AG10803 (cell line): Measurements from ENCODE around the gene OR8I2.
"Not testable (repeated sequence)": the region's sequence is repeated elsewhere in the genome, so short reads cannot be mapped to it uniquely, and the experiment has no call there.

Experiments
- DNase-seq: peaks from one replicate; pipeline ENCODE4 v3.0.0; 2010; ENCODE audit warnings: low read depth
- H3K4me3 ChIP-seq: 2 replicates; pipeline ENCODE4 v1.5.1; 2011; ENCODE audit warnings: mild to moderate bottlenecking, low read length, control low read depth
- TF ChIP-seq, protein P1 (sequence below): conservative IDR thresholded peaks from 2 replicates; pipeline ENCODE4 v1.5.1; 2011; ENCODE audit warnings: mild to moderate bottlenecking, low read length, control low read depth, inconsistent platforms

Gene OR8I2

DNA sequence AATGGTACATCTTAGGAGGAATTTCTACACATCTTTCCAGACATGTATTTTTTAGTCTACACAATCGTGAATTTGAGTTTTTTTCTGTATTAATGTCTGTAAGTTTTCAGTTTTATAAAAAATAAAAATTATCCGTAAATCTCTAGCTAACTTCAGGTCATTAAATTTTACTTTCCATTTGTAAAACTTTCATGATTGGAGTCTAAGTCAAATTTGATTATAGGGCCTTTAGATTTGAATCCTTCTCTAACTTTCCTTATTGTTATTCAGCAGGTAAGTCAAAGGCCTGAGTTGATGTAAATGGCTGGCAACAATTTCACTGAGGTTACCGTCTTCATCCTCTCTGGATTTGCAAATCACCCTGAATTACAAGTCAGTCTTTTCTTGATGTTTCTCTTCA, at the start of gene OR8I2:
OR8I2 (plus strand) TSS at position 301 of the 400 bp plus-strand sequence; CDS start at position 301, 0 bp downstream.
- DNase-seq = no peak
- TF ChIP-seq, protein P1, sequence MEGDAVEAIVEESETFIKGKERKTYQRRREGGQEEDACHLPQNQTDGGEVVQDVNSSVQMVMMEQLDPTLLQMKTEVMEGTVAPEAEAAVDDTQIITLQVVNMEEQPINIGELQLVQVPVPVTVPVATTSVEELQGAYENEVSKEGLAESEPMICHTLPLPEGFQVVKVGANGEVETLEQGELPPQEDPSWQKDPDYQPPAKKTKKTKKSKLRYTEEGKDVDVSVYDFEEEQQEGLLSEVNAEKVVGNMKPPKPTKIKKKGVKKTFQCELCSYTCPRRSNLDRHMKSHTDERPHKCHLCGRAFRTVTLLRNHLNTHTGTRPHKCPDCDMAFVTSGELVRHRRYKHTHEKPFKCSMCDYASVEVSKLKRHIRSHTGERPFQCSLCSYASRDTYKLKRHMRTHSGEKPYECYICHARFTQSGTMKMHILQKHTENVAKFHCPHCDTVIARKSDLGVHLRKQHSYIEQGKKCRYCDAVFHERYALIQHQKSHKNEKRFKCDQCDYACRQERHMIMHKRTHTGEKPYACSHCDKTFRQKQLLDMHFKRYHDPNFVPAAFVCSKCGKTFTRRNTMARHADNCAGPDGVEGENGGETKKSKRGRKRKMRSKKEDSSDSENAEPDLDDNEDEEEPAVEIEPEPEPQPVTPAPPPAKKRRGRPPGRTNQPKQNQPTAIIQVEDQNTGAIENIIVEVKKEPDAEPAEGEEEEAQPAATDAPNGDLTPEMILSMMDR = no peak
- H3K4me3 ChIP-seq = no peak within 1 kb of the TSS

DNA sequence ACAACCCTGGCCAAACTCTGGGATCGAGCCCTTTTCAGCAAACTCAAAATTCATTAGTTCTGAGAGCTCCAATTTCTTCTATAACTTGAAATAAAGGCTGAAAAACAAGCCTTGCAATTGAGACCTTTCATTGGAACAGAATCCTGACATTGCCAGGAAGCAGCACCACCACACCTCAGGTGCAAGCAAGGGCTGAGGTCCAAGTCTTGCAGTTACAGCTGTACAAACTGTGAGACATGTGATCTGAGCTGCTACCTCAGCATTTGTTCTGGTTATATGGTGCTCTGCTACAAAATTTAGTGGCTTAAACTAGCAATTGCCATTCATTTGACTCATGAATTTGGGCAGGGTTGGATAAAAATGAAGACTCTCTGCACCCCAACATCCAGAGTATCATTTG, 47.6 kb upstream of the OR8I2 start:
- H3K4me3 ChIP-seq = no peak overlapping the region
- DNase-seq = no peak
- TF ChIP-seq, protein P1 = no peak

DNA sequence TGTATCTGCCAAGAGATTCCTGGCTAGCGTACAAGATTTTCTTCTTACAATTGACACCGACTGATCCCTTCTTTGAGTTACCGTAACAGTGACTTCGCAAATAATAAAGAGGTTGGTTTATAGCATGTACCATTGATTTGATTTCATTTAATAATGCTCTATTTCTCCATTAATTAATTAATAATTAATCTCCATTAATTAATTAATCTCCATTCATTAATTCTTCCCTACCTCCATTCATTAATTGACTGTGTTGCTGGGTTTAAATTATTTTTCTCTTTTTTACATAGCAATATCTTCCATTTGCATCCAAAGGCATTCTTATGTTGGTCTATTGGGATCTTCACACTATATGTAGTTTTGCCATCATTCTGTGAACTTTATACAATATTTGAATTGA, 44.6 kb upstream of the OR8I2 start:
- H3K4me3 ChIP-seq = no peak overlapping the region
- no peak for DNase-seq
- TF ChIP-seq, protein P1 = no peak

DNA sequence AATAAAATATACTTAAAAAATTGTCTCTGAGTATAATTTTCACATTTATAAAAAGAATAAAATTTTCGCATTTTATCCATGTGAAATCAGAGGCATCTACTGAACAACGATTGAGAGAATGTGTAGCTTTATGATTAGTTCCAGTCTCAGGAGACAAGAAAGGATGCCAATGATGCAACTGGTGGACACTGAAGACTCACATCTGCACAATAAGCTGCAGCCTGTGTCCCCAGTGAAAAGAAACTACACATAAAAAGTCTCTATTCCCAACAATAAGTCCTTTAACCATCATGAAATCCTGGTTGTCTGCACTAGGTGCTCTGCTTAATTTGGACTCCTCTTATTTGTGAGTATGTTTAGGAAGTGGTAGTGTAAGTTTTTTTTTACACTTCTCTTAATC, 43.6 kb upstream of the OR8I2 start:
- no peak overlapping the region for H3K4me3 ChIP-seq
- no peak for DNase-seq
- TF ChIP-seq, protein P1 = no peak

DNA sequence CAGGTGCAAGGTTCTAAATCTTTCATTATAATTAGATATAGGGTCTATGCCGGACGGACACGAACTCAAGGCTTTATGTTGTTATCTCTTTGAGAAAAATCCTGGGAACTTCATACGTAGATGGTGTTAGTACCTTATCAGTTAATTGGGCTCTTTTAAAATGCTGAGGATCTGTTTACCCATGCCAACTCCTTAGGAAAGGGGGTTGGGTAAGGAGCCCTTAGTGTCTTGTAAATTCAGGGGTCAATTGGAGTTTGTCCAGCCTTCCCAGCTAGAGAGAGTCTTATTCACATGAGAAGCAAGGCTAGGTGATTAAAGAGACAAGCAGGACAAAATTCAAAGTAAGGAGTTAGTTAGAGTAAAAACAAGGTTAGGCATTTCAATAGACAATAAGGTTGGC, 36.7 kb upstream of the OR8I2 start:
- DNase-seq, H3K4me3 ChIP-seq: not testable (repeated sequence)

DNA sequence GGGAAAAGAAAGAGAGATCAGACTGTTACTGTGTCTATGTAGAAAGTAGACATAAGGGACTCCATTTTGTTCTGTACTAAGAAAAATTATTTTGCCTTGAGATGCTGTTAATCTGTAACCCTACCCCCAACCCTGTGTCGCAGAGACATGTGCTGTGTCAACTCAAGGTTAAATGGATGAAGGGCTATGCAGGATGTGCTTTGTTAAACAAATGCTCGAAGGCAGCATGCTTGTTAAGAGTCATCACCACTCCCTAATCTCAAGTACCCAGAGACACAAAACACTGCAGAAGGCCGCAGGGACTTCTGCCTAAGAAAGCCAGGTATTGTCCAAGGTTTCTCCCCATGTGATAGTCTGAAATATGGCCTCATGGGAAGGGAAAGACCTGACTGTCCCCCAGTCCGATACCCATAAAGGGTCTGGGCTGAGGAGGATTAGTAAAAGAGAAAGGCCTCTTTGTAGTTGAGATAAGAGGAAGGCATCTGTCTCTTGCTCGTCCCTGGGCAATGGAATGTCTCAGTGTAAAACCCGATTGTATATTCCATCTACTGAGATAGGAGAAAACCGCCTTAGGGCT, 35.4 kb upstream of the OR8I2 start:
- not testable (repeated sequence) for DNase-seq, H3K4me3 ChIP-seq

DNA sequence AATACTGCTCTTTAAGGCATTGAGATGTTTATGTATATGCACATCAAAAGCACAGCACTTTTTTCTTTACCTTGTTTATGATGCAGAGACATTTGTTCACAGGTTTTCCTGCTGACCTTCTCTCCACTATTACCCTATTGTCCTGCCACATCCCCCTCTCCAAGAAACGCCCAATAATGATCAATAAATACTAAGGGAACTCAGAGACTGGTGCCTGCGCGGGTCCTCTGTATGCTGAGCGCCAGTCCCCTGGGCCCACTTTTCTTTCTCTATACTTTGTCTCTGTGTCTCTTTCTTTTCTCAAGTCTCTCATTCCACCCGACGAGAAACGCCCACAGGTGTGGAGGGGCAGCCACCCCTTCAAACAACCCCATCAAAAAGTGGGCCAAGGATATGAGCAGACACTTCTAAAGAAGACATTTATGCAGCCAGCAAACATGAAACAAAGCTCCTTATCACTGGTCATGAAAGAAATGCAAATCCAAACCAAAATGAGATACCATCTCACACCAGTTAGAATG, 34.8 kb upstream of the OR8I2 start:
- not testable (repeated sequence) for DNase-seq, H3K4me3 ChIP-seq

DNA sequence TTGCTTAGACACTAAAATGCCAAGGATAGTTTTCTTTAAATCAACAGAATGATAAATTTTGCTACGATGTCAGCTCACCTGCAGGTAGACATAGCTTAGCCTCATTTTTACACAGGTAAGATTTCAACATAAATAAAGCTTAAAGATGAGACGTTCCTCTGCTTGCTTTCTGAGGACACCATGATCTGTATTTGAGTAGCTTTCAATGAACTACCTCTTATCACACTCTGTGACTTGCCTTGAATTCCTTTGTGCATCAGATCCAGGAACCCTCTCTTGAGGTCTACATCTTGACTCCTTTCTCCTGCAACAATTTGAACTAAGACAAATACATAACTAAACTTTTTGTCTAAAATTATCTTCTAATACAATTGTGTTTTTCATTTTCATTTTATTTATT, 26.1 kb upstream of the OR8I2 start:
- no peak overlapping the region for H3K4me3 ChIP-seq
- no peak for DNase-seq
- TF ChIP-seq, protein P1 = no peak

DNA sequence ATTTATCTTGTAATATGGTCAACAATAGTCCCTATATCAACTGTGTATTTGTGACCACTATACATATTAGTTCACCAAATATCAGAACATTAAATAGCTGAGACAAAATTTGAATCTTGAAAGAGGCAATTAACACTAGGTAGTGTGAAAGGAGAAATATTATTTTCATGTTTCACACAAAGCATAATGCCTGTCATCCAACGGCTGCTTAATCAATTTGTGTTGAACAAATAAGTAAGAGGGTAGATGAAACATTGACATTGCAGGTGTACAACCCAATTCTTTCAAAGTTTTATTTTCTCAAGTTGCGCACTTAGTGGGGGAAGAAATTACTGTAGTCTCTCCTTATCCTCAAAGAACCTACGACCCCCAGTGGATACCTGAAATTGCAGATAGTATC, 3.4 kb upstream of the OR8I2 start:
- no peak overlapping the region for H3K4me3 ChIP-seq
- DNase-seq = no peak
- TF ChIP-seq, protein P1 = no peak
